HG02759 (cell line): ENCODE data around the gene HES3.

ENCODE experiments used
- ATAC-seq: cut with Tn5 transposase; IDR thresholded peaks from one replicate; pipeline ENCODE4 v1.9.1; 2021; ENCODE audit warnings: mild to moderate bottlenecking, moderate library complexity; ENCODE audit not compliant: unreplicated experiment

The HES3 gene

GRCh38 chr1:6276811-6277555, 33.0 kb downstream of the HES3 start:
- no peak for ATAC-seq

GRCh38 chr1:6278263-6278662, 34.3 kb downstream of the HES3 start:
- no peak for ATAC-seq

DNA sequence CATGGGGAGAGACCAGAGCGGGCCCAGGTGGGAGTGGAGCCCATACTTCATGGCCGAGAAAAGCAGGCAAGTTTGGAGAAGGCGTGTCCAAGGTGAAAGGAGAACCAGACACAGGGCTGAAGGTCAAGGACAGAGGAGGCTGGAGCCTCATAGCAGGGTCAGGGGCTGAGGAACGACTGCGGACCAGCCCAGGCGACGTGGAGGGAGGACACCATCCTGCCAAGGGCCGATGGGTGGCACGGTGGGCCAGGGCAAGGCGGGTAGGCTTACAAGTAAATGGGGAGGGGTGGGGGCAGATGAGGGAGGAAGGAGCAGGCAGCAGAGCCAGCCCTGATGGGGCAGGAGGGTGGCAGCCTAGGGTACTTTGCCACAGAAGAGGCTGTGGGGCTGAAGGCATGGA, 35.1 kb downstream of the HES3 start:
- no peak for ATAC-seq

- ATAC-seq, result no peak
These were observed 35.8 kb downstream of the HES3 start for GRCh38 chr1:6279613-6280383.

- ATAC-seq, result no peak
These were observed 36.9 kb downstream of the HES3 start for GRCh38 chr1:6280761-6281451.

GRCh38 chr1:6281511-6282402, 37.8 kb downstream of the HES3 start:
- no peak for ATAC-seq

DNA sequence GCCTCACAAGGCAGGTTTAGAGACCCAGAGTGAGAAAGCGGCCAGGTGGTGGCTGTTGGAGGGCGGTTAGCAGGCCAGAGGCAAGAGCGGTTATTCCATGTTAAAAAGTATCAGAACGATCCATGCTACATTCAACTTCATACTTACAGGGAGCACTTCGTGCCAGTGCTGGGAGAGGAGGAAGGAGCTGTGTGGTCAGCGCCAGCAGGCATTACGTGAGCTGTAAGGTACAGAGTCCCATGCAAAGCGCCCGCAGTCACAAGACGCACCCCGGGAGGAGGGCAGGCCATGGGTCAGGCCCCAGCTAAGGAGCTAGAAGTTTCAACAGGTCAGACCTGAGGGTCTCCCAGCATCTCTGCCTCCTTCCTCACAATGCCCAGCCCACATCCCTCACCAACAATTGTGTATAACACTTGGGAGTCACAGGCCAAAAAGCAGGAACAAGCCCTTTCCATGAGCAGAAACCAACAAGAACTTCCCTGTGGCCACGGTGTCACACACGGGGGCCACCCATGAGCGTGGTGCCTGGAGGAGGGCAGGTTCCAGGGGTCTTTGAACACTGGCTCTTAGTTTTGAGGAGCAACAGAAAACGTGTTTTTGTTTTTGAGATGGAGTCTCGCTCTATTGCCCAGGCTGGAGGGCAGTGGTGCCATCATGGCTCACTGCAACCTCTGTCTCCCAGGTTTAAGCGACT, 38.7 kb downstream of the HES3 start:
- no peak for ATAC-seq

GRCh38 chr1:6285336-6285735, 41.4 kb downstream of the HES3 start:
- ATAC-seq, result no peak

DNA sequence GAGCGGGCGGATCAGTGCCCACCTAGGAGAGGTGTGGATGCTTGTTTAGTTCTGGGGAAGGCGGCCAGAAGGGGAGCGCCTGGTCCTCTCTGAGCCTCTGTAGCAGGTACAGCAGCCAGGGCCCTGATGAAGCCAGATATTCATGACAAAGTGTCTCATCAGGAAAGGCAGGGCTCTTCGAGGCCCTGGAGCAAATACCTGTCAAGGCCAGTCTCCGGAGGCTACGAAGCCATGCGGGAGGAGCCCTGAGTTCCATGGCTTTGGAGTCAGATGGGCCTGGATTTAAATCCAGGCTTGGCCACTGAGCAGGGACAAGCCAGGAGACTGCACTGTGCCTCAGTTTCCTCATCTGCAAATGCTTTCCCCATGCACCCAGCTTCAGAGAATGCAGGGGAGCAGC, 42.3 kb downstream of the HES3 start:
- ATAC-seq, result no peak

GRCh38 chr1:6287029-6287428, 43.0 kb downstream of the HES3 start:
- ATAC-seq, result no peak

DNA sequence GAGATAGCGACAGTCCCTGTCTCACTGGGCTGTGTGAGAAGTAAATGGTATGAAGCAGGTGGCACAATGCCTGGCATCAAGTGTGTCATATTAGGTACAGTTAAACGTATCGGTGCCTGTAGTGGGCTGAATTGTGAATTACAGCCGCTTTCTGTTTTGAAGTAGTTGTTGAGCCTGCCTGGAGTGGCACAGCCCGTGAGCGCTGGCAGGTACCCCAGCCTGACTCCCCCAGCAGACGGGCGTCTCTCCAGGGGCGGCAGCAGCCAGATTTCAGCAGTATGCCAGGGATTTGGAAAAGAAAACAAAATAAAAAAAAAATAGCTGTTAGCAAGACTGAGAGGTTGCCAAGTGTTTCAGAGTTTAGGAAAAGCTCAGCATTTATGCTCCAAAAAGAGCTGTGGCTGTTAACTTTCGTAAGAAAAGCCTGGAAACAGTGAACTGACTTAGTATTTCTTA, 43.5 kb downstream of the HES3 start:
- ATAC-seq, result no peak

DNA sequence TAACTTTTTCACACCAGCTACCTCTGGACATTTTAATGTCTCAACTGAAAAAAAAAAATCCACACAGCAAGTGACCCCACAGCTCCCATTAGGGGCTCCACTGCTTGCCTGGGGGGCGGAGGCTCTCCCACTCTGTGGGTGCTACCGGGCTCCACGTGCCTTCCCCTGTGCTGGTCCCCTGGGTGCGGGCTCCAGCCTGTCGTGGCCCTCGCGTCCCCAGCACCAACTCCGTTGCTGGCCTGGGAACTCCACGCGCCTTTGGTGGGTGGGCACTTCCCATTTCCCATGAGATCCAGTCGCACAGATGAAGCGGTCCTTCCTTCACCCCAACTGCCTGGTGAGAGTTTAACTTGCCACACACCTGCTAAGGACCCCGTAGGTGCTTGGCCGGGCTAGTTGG, 44.0 kb downstream of the HES3 start:
- ATAC-seq, result no peak

DNA sequence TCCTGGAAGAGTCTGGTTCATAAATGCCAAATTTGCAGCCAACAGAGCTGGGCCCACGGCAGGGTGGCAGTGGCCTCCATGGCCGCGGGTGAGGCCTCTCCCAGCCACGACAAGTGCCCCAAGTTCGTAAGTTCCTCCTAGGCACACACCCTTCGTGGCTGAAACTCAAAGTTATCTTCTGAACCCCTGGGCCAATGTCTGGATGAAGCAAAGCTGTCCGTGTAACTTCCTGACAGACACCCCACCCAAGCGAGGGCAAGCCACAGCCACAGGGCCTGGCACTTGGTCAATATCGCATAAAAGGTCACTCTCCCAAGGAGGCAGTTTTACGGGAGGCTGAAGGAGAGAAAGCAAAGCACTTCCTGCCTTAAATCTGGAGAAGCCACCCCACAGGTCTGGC, 44.7 kb downstream of the HES3 start:
- ATAC-seq, result no peak

GRCh38 chr1:6292102-6292501, 48.1 kb downstream of the HES3 start:
- no peak for ATAC-seq

- no peak for ATAC-seq
These were observed 50.3 kb downstream of the HES3 start for GRCh38 chr1:6294080-6294889.

GRCh38 chr1:6294890-6295556, 51.0 kb downstream of the HES3 start:
- no peak for ATAC-seq
